Neural cell (in vitro differentiated cells): ENCODE results near the gene RBM6. TPM values are rescaled to one million over a fixed set of nuclear protein-coding genes. Genes with fewer than 3 reads are reported as not detected.

Experiments
- H2AFZ ChIP-seq: fragments of 200-600, 300-800 bp; sonication (generic), shearing (Covaris generic); 2 replicates; pipeline ENCODE4 v1.6.0; 2014; ENCODE audit warnings: low read depth, mild to moderate bottlenecking, antibody characterized with exemption, low read length, moderate library complexity
- H3F3A ChIP-seq: fragments of 200-600 bp; shearing (Covaris generic); 2 replicates; pipeline ENCODE4 v1.6.1; 2016; ENCODE audit warnings: mild to moderate bottlenecking, moderate library complexity, mixed read lengths, antibody characterized with exemption, low read length; ENCODE audit not compliant: insufficient read depth, poor library complexity, severe bottlenecking
- H3K27ac ChIP-seq: fragments of 200-600, 300-800 bp; sonication (generic), shearing (Covaris generic); 2 replicates; pipeline ENCODE4 v1.5.1; 2014; ENCODE audit warnings: mild to moderate bottlenecking, low read length, moderate library complexity
- H3K27me3 ChIP-seq: fragments of 300-800, 200-600 bp; sonication (generic), shearing (Covaris generic); 2 replicates; pipeline ENCODE4 v1.6.0; 2014; ENCODE audit warnings: mild to moderate bottlenecking, low read depth, low read length, moderate library complexity; ENCODE audit not compliant: insufficient read depth
- H3K36me3 ChIP-seq: fragments of 300-800, 200-600 bp; sonication (generic), shearing (Covaris generic); 2 replicates; pipeline ENCODE4 v1.5.1; 2014; ENCODE audit warnings: mild to moderate bottlenecking, antibody characterized with exemption, low read length, moderate library complexity; ENCODE audit not compliant: insufficient read depth
- H3K4me2 ChIP-seq: fragments of 300-800, 200-600 bp; sonication (generic), shearing (Covaris generic); 2 replicates; pipeline ENCODE4 v1.6.0; 2014; ENCODE audit warnings: mild to moderate bottlenecking, low read length
- H3K4me3 ChIP-seq: fragments of 300-800, 200-600 bp; sonication (generic), shearing (Covaris generic); 2 replicates; pipeline ENCODE4 v1.5.1; 2014; ENCODE audit warnings: mild to moderate bottlenecking, low read length, moderate library complexity
- H3K79me2 ChIP-seq: fragments of 200-600 bp; shearing (Covaris generic); replicated peaks from 2 replicates; pipeline ENCODE4 v1.6.0; 2014; ENCODE audit warnings: mild to moderate bottlenecking, low read length, moderate library complexity; ENCODE audit not compliant: insufficient read depth
- H3K9ac ChIP-seq: fragments of 300-800, 200-600 bp; sonication (generic), shearing (Covaris generic); 2 replicates; pipeline ENCODE4 v1.6.1; 2016; ENCODE audit warnings: mild to moderate bottlenecking, low read length, mixed read lengths
- H3K9me2 ChIP-seq: fragments of 200-600 bp; shearing (Covaris generic); 2 replicates; pipeline ENCODE4 v1.6.1; 2016; ENCODE audit warnings: mild to moderate bottlenecking, low read length, mixed read lengths; ENCODE audit not compliant: insufficient read depth
- H3K9me3 ChIP-seq: fragments of 200-600, 300-800 bp; sonication (generic), shearing (Covaris generic); 2 replicates; pipeline ENCODE4 v1.6.1; 2016; ENCODE audit warnings: mild to moderate bottlenecking, mixed run types, low read length, moderate library complexity, mixed read lengths
- H4K20me1 ChIP-seq: fragments of 200-600 bp; shearing (Covaris generic); 2 replicates; pipeline ENCODE4 v1.6.1; 2016; ENCODE audit warnings: mild to moderate bottlenecking, mixed run types; ENCODE audit not compliant: insufficient read depth
- EP300 ChIP-seq: fragments of 450-650 bp; conservative IDR thresholded peaks from 2 replicates; pipeline ENCODE4 v1.6.1; 2014; ENCODE audit warnings: antibody characterized with exemption, mild to moderate bottlenecking, moderate library complexity; ENCODE audit not compliant: poor library complexity, severe bottlenecking
- EZH2 ChIP-seq: fragments of 200-600, 300-800 bp; shearing (Covaris generic), sonication (generic); IDR thresholded peaks from 2 replicates; pipeline ENCODE4 v1.6.1; 2014; ENCODE audit warnings: antibody characterized with exemption, low read length, borderline replicate concordance, mild to moderate bottlenecking; ENCODE audit not compliant: insufficient read depth, poor library complexity, severe bottlenecking
- MXI1 ChIP-seq: fragments of 450-650 bp; conservative IDR thresholded peaks from 2 replicates; pipeline ENCODE4 v1.6.1; 2014; ENCODE audit warnings: antibody characterized with exemption, mild to moderate bottlenecking; ENCODE audit not compliant: poor library complexity, severe bottlenecking
- POLR2AphosphoS5 ChIP-seq: IDR thresholded peaks from 2 replicates; pipeline ENCODE4 v1.6.1; 2012
- RAD21 ChIP-seq: fragments of 450-650 bp; conservative IDR thresholded peaks from 2 replicates; pipeline ENCODE4 v1.6.1; 2014; ENCODE audit warnings: antibody characterized with exemption, mild to moderate bottlenecking, moderate library complexity
- SMC3 ChIP-seq: fragments of 450-650 bp; conservative IDR thresholded peaks from 2 replicates; pipeline ENCODE4 v1.6.1; 2014; ENCODE audit warnings: antibody characterized with exemption, mild to moderate bottlenecking, moderate library complexity; ENCODE audit not compliant: poor library complexity
- TAF1 ChIP-seq: IDR thresholded peaks from 2 replicates; pipeline ENCODE4 v1.6.1; 2012; ENCODE audit warnings: low read depth
- polyA plus RNA-seq: library from polyadenylated mRNA; depleted of rRNA; stranded (reverse); fragments of >200 nt; gene quantifications from 2 replicates; pipeline ENCODE4 v1.2.3, GENCODE V29; 2014
- TF ChIP-seq, protein P1 (sequence below): IDR thresholded peaks from 2 replicates; pipeline ENCODE4 v1.6.1; 2012; ENCODE audit warnings: borderline replicate concordance
- TF ChIP-seq, protein P2 (sequence below): fragments of 450-650 bp; IDR thresholded peaks from 2 replicates; pipeline ENCODE4 v1.5.1; 2014; ENCODE audit warnings: antibody characterized with exemption, mild to moderate bottlenecking, moderate library complexity; ENCODE audit not compliant: poor library complexity, severe bottlenecking

The RBM6 gene
- polyA plus RNA-seq, 1 donor from 2014 or later, result 177 TPM

DNA sequence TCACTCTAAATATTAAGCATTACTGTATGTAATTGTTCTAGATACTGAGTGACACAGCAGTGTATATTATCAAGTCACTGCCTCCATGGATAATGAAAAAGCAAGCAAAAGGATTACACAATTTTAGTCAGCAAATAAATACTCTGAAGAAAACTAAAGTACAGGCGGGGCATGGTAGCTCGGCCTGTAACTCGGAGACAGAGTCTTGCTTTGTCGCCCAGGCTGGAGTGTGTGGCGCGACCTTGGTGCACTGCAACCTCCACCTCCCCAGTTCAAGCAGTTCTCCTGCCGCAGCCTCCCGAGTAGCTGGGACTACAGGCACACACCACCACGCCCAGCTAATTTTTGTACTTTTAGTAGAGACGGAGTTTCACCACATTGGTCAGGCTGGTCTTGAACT lies 32.7 kb downstream of the RBM6 start:
- no peaks in the 10 kb centered on the region for H3K9me3 ChIP-seq

DNA sequence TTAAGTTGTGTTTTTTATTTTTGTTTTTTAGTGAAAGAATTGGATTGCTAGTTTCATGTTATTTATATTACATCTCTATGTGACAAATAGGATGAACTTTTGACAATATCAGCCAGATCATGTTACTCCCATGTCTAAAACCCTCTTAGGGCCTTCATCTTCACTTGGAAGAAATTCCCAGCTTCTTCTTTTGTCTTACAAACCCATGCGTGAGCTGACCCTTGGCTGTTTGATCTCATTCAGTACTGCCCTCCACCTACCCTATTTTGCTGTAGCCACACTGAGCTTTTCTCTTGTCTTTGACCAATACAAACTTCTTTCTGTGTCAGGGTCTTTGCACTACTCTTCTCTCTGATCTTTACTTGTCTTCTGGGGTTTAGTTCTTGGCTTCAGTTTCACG lies 37.0 kb downstream of the RBM6 start:
- Histone ChIP-seq H3K27me3 (no peaks in the 10 kb centered on the region), H2AFZ (no peak overlapping the region), H3K4me2 (no peak overlapping the region), H3K4me3 (no peak overlapping the region), H3K36me3 (no peaks in the 10 kb centered on the region), H4K20me1 (no peaks in the 10 kb centered on the region), H3F3A (no peaks in the 10 kb centered on the region), H3K9me2 (no peaks in the 10 kb centered on the region), H3K9me3 (no peaks in the 10 kb centered on the region), H3K9ac (no peak overlapping the region), H3K27ac (no peak overlapping the region), H3K79me2 (peaks cover 17% of the 10 kb centered on the region)
- TF ChIP-seq EZH2 (no peak), SMC3 (no peak), TAF1 (no peak), EP300 (no peak), MXI1 (no peak), POLR2AphosphoS5 (no peak), RAD21 (no peak)
- TF ChIP-seq, protein P1, sequence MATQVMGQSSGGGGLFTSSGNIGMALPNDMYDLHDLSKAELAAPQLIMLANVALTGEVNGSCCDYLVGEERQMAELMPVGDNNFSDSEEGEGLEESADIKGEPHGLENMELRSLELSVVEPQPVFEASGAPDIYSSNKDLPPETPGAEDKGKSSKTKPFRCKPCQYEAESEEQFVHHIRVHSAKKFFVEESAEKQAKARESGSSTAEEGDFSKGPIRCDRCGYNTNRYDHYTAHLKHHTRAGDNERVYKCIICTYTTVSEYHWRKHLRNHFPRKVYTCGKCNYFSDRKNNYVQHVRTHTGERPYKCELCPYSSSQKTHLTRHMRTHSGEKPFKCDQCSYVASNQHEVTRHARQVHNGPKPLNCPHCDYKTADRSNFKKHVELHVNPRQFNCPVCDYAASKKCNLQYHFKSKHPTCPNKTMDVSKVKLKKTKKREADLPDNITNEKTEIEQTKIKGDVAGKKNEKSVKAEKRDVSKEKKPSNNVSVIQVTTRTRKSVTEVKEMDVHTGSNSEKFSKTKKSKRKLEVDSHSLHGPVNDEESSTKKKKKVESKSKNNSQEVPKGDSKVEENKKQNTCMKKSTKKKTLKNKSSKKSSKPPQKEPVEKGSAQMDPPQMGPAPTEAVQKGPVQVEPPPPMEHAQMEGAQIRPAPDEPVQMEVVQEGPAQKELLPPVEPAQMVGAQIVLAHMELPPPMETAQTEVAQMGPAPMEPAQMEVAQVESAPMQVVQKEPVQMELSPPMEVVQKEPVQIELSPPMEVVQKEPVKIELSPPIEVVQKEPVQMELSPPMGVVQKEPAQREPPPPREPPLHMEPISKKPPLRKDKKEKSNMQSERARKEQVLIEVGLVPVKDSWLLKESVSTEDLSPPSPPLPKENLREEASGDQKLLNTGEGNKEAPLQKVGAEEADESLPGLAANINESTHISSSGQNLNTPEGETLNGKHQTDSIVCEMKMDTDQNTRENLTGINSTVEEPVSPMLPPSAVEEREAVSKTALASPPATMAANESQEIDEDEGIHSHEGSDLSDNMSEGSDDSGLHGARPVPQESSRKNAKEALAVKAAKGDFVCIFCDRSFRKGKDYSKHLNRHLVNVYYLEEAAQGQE, result no peak
- TF ChIP-seq, protein P2, sequence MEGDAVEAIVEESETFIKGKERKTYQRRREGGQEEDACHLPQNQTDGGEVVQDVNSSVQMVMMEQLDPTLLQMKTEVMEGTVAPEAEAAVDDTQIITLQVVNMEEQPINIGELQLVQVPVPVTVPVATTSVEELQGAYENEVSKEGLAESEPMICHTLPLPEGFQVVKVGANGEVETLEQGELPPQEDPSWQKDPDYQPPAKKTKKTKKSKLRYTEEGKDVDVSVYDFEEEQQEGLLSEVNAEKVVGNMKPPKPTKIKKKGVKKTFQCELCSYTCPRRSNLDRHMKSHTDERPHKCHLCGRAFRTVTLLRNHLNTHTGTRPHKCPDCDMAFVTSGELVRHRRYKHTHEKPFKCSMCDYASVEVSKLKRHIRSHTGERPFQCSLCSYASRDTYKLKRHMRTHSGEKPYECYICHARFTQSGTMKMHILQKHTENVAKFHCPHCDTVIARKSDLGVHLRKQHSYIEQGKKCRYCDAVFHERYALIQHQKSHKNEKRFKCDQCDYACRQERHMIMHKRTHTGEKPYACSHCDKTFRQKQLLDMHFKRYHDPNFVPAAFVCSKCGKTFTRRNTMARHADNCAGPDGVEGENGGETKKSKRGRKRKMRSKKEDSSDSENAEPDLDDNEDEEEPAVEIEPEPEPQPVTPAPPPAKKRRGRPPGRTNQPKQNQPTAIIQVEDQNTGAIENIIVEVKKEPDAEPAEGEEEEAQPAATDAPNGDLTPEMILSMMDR, result no peak

More for the DNA sequence above, 32.7 kb downstream of the RBM6 start:
- H3K9ac ChIP-seq, result no peak overlapping the region
- H3K4me2 ChIP-seq, result no peak overlapping the region
- H3K36me3 ChIP-seq, result no peaks in the 10 kb centered on the region
- H3K79me2 ChIP-seq, result peaks cover 10% of the 10 kb centered on the region
- H3K27ac ChIP-seq, result no peak overlapping the region
- TF ChIP-seq EP300 (no peak), TAF1 (no peak), MXI1 (no peak), RAD21 (no peak), EZH2 (no peak), POLR2AphosphoS5 (no peak), SMC3 (no peak)
- TF ChIP-seq, protein P1, result no peak
- TF ChIP-seq, protein P2, result no peak
- no peak overlapping the region for H2AFZ ChIP-seq
- H3F3A ChIP-seq, result no peaks in the 10 kb centered on the region
- no peaks in the 10 kb centered on the region for H4K20me1 ChIP-seq
- no peaks in the 10 kb centered on the region for H3K27me3 ChIP-seq
- H3K4me3 ChIP-seq, result no peak overlapping the region
- no peaks in the 10 kb centered on the region for H3K9me2 ChIP-seq
